Heart left ventricle (tissue), 16 donors: ENCODE results near the gene APC. TPM values are rescaled to one million over a fixed set of nuclear protein-coding genes. Genes with fewer than 3 reads are reported as not detected.

Experiments
- ATAC-seq, 4 donors: fragments of 200-7000 bp; cut with Tn5 transposase; one replicate each; pipeline ENCODE4 v1.9.1; 2020 to 2022; ENCODE audit warnings: moderate library complexity in 4 of 4, mild to moderate bottlenecking in 3 of 4, moderate number of reproducible peaks in 1 of 4
- DNase-seq, 5 donors: peaks; one replicate each; pipeline ENCODE4 v3.0.0-alpha.2; 2020
- H3K27ac ChIP-seq, 12 donors: fragments of 200-600 bp; sonication (generic) in 4 of 12; one replicate each; pipeline versions ENCODE4 v1.5.0 to v1.8.0; 2016 to 2022; ENCODE audit warnings: mild to moderate bottlenecking in 2 of 12
- H3K27me3 ChIP-seq, 9 donors: fragments of 200-600 bp; sonication (generic) in 2 of 9; one replicate each; pipeline versions ENCODE4 v1.5.1 to v1.8.0; 2016 to 2022; ENCODE audit warnings: mild to moderate bottlenecking in 3 of 9
- H3K36me3 ChIP-seq, 9 donors: fragments of 200-600 bp; sonication (generic) in 2 of 9; one replicate each; pipeline versions ENCODE4 v1.5.0 to v1.8.0; 2018 to 2022; ENCODE audit warnings: mild to moderate bottlenecking in 2 of 9
- H3K4me1 ChIP-seq, 12 donors: fragments of 200-600 bp; sonication (generic) in 4 of 12; one replicate each; pipeline versions ENCODE4 v1.5.0 to v1.8.0; 2016 to 2022; ENCODE audit warnings: mild to moderate bottlenecking in 3 of 12
- H3K4me3 ChIP-seq, 12 donors: fragments of 200-600 bp; sonication (generic) in 4 of 12; one replicate each; pipeline versions ENCODE4 v1.5.0 to v1.8.0; 2017 to 2022; ENCODE audit warnings: mild to moderate bottlenecking in 9 of 12, moderate library complexity in 4 of 12
- H3K9me3 ChIP-seq, 12 donors: fragments of 200-600 bp; sonication (generic) in 4 of 12; one replicate each; pipeline versions ENCODE4 v1.5.0 to v1.8.0; 2016 to 2022; ENCODE audit warnings: mild to moderate bottlenecking in 1 of 12
- POLR2A ChIP-seq, 2 donors: fragments of 450-650 bp; IDR thresholded peaks; one replicate each; pipeline ENCODE4 v1.6.1; 2017; ENCODE audit warnings: antibody characterized with exemption in 2 of 2, mild to moderate bottlenecking in 2 of 2, moderate library complexity in 2 of 2
- WGBS, 4 donors: extraction: QIAGEN DNeasy Blood & Tissue Kit in 2 of 4; methylation state at CpG; one replicate each; pipeline versions ENCODE4 v1.1.5 to v1.1.7; 2013 to 2018; 5-methylcytosine and 5-hydroxymethylcytosine counted together
- intact Hi-C, 10 donors: fragments of 100-400 bp; cut with DNase I; formaldehyde crosslinking; loops; one replicate each; pipeline versions ENCODE4 v1.11.1 to v1.14.2; 2022
- polyA plus RNA-seq, 2 donors: library from polyadenylated mRNA; stranded (reverse); fragments of 200-250 nt; gene quantifications; one replicate each; pipeline ENCODE4 v1.2.3, GENCODE V29; 2013
- total RNA-seq, 9 donors: library from RNA; depleted of rRNA in 2 of 9; stranded (reverse); fragments of >200 nt in 2 of 9; fragmentation: NEBNext Ultra II Directional in 3 of 9; extraction: Animal tissue kit (Norgen Biotek cat#: 25700) in 3 of 9; gene quantifications; one replicate each; pipeline versions ENCODE4 v1.1.0 to v1.2.4, GENCODE V29; 2016 to 2023
- TF ChIP-seq, protein P1 (sequence below), 12 donors: fragments of 200-600 bp; sonication (generic) in 4 of 12; IDR thresholded peaks; one replicate each; pipeline versions ENCODE4 v1.5.0 to v1.8.0; 2018 to 2022; ENCODE audit warnings: antibody characterized with exemption in 12 of 12, mild to moderate bottlenecking in 5 of 12
- donor health status: ischemic (EF 13 %, LVEDD 7.1; RV severe dilation, severe dysfunction).
- donor health status: healthy with polysubstance abuse.
- donor health status: DM: no; HTN: yes; CAD: no.
- donor health status: DM: no; HTN: no; CAD: no.
- donor health status: ischemic (EF 25% LVEDD 6.9; RV normal size, moderate dysfunction).
- donor health status: ischemic (EF 25% LVEDD 5.7; RV mildly dilated, moderate dysfunction).
- donor health status: healthy.
- donor health status: DM: yes; HTN: yes; CAD: no.
- donor health status: ischemic (EF 35%, LVEDD 5.7; RV mildly dilated, moderate dysfunction).
- donor health status: nonischemic (EF 11% LVEDD 7.7; RV severe dilation, severe dysfunction).
- donor health status: DM: yes; HTN: yes; CAD: no.
- donor health status: PGD.
- donor health status: ischemic (EF 29% LVEDD 5.4; RV normal size, mild dysfunction).
- donor health status: nonischemic (EF 23%, LVEDD 6.1; RV moderate dilation, normal function).

Gene APC
- total and polyA plus RNA-seq, 11 donors = 3.8 to 65.3 (median 37.4) TPM

DNA sequence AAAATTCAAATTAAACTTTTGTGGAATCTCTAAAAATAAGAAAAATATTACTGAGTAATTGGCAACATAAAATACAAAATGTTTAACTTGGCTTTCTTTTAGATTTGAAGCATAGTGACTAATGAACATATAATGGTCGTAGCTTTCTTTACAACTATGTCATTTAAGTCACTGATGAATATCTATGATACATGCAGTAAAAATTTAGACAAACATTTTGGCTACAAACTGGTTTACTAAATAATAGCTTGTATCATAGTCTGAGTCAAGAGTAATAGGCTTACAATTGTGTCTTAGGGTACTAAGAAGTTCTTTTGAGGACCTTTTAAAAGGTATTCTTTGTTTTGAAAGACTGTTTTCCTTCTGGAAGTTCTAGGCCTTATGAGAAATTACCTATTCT lies 2.0 kb upstream of the APC start:
- Histone ChIP-seq H3K9me3 (no peaks in the 10 kb centered on the region), H3K4me1 (peaks cover 0 to 45% (median 22%) of the 10 kb centered on the region in 12 donors), H3K4me3 (no peak overlapping the region), H3K36me3 (no peaks in the 10 kb centered on the region), H3K27ac (no peak overlapping the region), H3K27me3 (no peaks in the 10 kb centered on the region)
- ATAC-seq = no peak
- WGBS, 4 donors = 70 to 83% (median 80%) methylated on average over 1 of the region's 1 CpG
- intact Hi-C loops = loop anchor here in 1 of 10 donors (10.0 kb wide), 1 partner anchor 571 kb away; no protein-coding TSS in a partner anchor
- DNase-seq = no peak
- TF ChIP-seq POLR2A (IDR thresholded peaks at IDR 0.05) = no peak
- TF ChIP-seq, protein P1, sequence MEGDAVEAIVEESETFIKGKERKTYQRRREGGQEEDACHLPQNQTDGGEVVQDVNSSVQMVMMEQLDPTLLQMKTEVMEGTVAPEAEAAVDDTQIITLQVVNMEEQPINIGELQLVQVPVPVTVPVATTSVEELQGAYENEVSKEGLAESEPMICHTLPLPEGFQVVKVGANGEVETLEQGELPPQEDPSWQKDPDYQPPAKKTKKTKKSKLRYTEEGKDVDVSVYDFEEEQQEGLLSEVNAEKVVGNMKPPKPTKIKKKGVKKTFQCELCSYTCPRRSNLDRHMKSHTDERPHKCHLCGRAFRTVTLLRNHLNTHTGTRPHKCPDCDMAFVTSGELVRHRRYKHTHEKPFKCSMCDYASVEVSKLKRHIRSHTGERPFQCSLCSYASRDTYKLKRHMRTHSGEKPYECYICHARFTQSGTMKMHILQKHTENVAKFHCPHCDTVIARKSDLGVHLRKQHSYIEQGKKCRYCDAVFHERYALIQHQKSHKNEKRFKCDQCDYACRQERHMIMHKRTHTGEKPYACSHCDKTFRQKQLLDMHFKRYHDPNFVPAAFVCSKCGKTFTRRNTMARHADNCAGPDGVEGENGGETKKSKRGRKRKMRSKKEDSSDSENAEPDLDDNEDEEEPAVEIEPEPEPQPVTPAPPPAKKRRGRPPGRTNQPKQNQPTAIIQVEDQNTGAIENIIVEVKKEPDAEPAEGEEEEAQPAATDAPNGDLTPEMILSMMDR (IDR thresholded peaks at IDR 0.05) = no peak

DNA sequence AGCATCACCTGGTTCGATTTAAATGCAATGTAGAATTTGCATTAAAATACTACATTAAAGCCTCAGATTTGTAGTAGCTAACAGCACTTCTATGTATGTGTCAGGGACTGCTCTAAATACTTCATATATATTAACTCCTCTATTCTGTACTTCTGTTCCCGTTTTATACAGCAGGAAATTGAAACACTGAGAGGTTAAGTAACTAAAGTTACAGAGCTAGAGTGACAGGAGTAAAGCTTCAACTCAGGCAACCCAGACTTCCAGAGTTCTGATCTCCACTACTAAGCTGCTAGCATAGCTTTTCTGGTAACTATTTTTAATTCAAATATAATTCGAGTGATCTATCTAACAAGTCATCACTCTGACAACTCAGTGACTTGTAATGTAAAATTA lies 619 bp upstream of the APC start:
- Histone ChIP-seq H3K4me1 (peaks cover 0 to 45% (median 22%) of the 10 kb centered on the region in 12 donors), H3K4me3 (peak overlapping the region; percentile 54 to 83 (median 64)), H3K27ac (peak overlapping the region in 11 of 12 donors; percentile 41 to 82 (median 73)), H3K27me3 (no peaks in the 10 kb centered on the region), H3K36me3 (no peaks in the 10 kb centered on the region), H3K9me3 (no peaks in the 10 kb centered on the region)
- TF ChIP-seq, protein P1 (IDR thresholded peaks at IDR 0.05) = no peak
- no peak for ATAC-seq
- DNase-seq = no peak
- intact Hi-C loops = loop anchor here in 1 of 10 donors (10.0 kb wide), 1 partner anchor 572 kb away; no protein-coding TSS in a partner anchor
- WGBS, 4 donors = 18 to 29% (median 24%) methylated on average over 3 of the region's 3 CpGs

DNA sequence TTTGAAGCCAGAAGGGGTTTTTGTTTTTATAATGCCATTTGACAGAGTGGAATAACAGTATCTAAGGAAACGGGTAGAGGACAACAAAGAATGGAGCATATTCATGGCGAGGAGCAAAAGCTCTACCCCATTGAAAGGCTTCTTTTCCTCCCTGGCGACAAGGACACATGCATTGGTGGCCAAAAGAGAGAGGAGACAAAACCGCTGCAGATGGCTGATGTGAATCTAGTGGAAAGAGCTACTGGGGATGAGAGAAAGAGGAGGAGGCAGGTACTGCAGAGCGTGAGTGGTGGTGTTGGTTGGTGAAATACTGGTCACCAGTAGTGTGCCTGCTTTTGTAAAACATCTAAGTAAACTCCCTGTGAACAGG lies 491 bp downstream of the APC start:
- intact Hi-C loops = loop anchor here in 1 of 10 donors (10.0 kb wide), 1 partner anchor 573 kb away; no protein-coding TSS in a partner anchor
- WGBS, 4 donors = 10 to 17% (median 15%) methylated on average over 5 of the region's 5 CpGs
- no peaks in the 10 kb centered on the region for H3K36me3 ChIP-seq
- no peaks in the 10 kb centered on the region for H3K27me3 ChIP-seq
- peaks cover 0 to 52% (median 22%) of the 10 kb centered on the region in 12 donors for H3K4me1 ChIP-seq
- peak overlapping the region in 11 of 12 donors; percentile 41 to 82 (median 73) for H3K27ac ChIP-seq
- no peak for DNase-seq
- no peak for TF ChIP-seq POLR2A (IDR thresholded peaks at IDR 0.05)
- TF ChIP-seq, protein P1 (IDR thresholded peaks at IDR 0.05) = no peak
- peak overlapping the region; percentile 54 to 83 (median 64) for H3K4me3 ChIP-seq
- no peaks in the 10 kb centered on the region for H3K9me3 ChIP-seq
- peak; percentile 9 to 26 (median 18) for ATAC-seq

DNA sequence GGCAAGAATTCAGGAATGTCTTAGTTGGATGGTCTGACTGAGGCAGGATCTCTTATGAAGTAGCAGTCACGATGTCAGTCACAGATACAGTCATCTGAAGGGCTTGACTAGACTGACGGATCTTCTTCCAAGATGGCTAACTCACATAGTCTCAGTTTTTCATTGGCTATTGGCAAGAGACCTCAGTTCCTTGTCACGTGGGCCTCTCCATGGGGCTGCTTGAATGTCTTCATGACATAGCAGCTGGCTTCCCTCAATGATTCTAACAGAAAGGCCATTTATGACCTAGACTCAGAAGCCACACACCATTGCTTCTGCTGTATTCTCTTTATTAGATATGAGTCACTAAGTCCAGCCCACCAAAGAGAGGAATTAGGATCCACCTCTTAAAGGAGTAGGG lies 4.7 kb downstream of the APC start:
- no peak overlapping the region for H3K27ac ChIP-seq
- TF ChIP-seq, protein P1 (IDR thresholded peaks at IDR 0.05) = no peak
- no peak for TF ChIP-seq POLR2A (IDR thresholded peaks at IDR 0.05)
- no peaks in the 10 kb centered on the region for H3K9me3 ChIP-seq
- H3K4me1 ChIP-seq = peaks cover 0 to 32% (median 14%) of the 10 kb centered on the region in 12 donors
- 82 to 95% (median 87%) methylated on average over 2 to 3 of the region's 3 CpGs for WGBS, 4 donors
- H3K27me3 ChIP-seq = no peaks in the 10 kb centered on the region
- no peak overlapping the region for H3K4me3 ChIP-seq
- intact Hi-C loops = no loop called here
- DNase-seq (no peak), ATAC-seq (peak in 2 of 4 donors; percentile 2 to 6)
- H3K36me3 ChIP-seq = no peaks in the 10 kb centered on the region
